NCI-H1092 treated with DMSO at 0.1 percent for 48 hours (cell line): ENCODE measurements around the gene GARIN5A.
A peak's percentile ranks its signal among the peaks of the same experiment; 100 is the strongest.

Experiments used
- DNase-seq: peaks from one replicate; lab custom pipeline; 2025; lab: John Stamatoyannopoulos, UW

GARIN5A gene

GRCh38 chr19:50476224-50476906 is at the start of gene GARIN5A, which contains the start of gene EMC10:
Gene GARIN5A (minus strand): TSS chr19:50476848. CDS start chr19:50476388, 460 bp downstream.
Gene EMC10 (plus strand): TSS chr19:50476507. CDS start chr19:50476545, 38 bp downstream.
- DNase-seq, result peak; percentile 86

- DNase-seq, result no peak
Measured at GRCh38 chr19:50522881-50523280, 46.2 kb upstream of the GARIN5A start.

GRCh38 chr19:50520822-50521465 is 44.3 kb upstream of the GARIN5A start:
- DNase-seq, result no peak

GRCh38 chr19:50519006-50519575 is 42.4 kb upstream of the GARIN5A start:
- DNase-seq, result no peak

- no peak for DNase-seq
Measured at GRCh38 chr19:50518091-50519005, 41.7 kb upstream of the GARIN5A start.

GRCh38 chr19:50517704-50518075 is 41.0 kb upstream of the GARIN5A start:
- DNase-seq, result no peak

- DNase-seq, result no peak
Measured at GRCh38 chr19:50516964-50517703, 40.5 kb upstream of the GARIN5A start.

- DNase-seq, result no peak
Measured at GRCh38 chr19:50516456-50516855, 39.8 kb upstream of the GARIN5A start.

- no peak for DNase-seq
Measured at GRCh38 chr19:50515168-50515561, 38.5 kb upstream of the GARIN5A start.

- peak; percentile 72 for DNase-seq
Measured at GRCh38 chr19:50514346-50515167, 37.9 kb upstream of the GARIN5A start.

- no peak for DNase-seq
Measured at GRCh38 chr19:50513746-50514345, 37.2 kb upstream of the GARIN5A start, which contains the start of gene ASPDH. Gene ASPDH (minus strand): TSS chr19:50513913. CDS start chr19:50513823, 90 bp downstream.

- no peak for DNase-seq
Measured at GRCh38 chr19:50512999-50513745, 36.5 kb upstream of the GARIN5A start.

- DNase-seq, result no peak
Measured at GRCh38 chr19:50512112-50512998, 35.7 kb upstream of the GARIN5A start.

GRCh38 chr19:50511069-50511822 is 34.6 kb upstream of the GARIN5A start, which contains the start of gene JOSD2:
Gene JOSD2 (minus strand): TSS chr19:50511191. CDS start chr19:50510431, 760 bp downstream.
- peak; percentile 91 for DNase-seq

- peak; percentile 89 for DNase-seq
Measured at GRCh38 chr19:50510700-50511068, 34.0 kb upstream of the GARIN5A start.

- no peak for DNase-seq
Measured at GRCh38 chr19:50510121-50510670, 33.5 kb upstream of the GARIN5A start.

GRCh38 chr19:50509366-50509765 is 32.7 kb upstream of the GARIN5A start:
- no peak for DNase-seq
